ENCODE measurements around the gene CXCL12.

CXCL12 gene

GRCh38 chr10:44358080-44358771 lies 26.7 kb downstream of the CXCL12 start:
- DNase-seq, result no peak

GRCh38 chr10:44357023-44357540 lies 27.8 kb downstream of the CXCL12 start:
- no peak for DNase-seq

DNA sequence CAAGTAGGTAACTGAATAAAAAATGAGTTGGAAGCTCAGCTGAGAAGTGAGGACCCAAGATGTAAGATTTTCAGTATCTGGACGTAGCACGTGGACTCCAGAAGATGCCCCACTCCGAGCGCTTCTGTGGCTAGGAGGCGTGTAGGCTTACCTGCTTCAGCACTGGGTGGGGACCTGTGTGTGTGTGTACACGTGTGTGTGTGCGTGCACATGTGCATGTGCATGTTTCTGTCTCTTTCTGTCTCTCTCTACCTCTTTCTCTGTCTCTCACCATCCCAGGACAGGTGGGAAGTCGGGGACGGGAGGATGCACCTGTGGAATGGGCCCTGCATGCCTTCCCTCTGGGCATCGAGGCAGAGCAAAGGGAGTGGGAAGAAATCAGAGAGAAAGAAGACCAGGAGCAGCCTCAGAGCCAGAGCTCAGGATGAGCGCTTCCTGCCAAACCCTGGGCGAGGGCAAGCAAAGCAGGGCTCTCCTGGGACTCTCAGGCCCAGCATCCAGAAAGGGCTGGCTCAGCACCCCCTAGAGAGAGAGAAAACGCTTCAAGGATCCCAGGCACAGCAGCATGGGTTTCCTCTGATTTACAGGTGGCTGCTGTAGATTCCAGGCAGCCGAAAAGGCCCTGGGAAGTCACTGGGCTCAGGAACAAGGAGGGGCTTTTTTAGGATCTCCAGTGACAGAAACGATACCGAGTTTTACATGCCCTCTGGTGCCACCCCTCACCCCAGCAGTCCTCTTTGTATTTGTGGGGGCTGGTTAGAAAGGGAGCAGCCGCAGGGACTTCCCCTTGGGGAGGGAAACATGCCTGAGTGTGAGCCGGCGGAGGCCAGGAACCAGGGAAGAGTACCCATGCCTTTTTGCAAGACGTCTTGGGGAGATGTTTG lies 28.5 kb downstream of the CXCL12 start:
- no peak for DNase-seq

DNA sequence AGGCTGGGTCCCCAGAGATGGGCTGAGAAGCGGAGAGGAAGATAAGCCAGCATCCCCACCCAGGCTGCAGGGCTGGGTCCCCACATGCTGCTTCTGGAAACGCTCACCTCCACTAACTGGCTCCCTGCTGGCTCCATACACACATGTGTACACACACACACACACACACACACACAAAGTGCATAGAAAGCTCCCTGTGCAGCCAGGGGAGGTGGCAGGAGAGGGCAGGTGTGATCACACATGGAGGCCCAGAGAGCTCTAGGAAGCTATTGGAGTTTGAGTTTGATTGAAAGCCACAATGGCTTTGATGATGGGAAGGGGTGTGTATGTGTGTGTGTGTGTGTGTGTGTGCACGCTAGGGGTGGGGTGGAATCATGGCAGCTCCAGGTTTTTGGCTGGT lies 29.3 kb downstream of the CXCL12 start:
- no peak for DNase-seq

DNA sequence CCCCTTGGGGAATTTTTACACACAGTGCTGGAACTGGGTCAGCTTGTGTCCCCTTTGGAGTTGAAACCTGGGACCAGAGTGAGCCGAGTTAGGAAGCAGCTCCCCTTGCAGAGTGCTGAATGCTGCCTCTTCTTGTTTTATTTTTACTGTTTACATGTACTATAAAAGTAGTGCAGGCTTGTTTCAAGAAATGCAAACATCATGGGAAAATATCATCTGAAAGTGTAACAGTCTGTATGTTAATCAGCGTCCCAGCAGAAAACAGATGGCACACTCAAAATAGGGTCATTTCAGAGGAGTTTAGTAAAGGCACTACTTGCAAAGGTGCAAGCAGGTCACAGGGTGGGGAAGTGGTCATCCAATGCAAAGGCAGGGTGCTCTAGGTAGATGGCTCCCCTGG lies 30.1 kb downstream of the CXCL12 start:
- no peak for DNase-seq

DNA sequence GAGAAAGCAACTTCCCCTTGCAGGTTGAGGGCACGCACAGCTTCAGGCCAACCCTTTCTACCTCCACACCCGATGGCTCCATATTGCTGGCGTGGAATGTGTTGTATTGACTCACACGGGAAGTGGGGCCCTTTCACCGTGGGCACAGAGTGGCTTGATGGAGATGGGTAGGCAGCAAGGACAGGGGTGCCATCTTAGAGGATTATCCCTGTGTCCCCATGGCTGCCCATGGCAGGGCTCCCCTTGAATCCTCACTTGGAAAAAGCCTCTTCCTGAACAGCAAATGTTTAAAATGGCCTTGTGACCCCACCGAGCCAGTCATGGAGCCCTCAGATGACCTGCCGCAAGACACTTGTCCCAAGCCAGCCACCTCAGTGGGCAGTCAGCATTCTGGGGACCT lies 31.2 kb downstream of the CXCL12 start:
- DNase-seq, result no peak

GRCh38 chr10:44353128-44353390 lies 31.8 kb downstream of the CXCL12 start:
- DNase-seq, result no peak

DNA sequence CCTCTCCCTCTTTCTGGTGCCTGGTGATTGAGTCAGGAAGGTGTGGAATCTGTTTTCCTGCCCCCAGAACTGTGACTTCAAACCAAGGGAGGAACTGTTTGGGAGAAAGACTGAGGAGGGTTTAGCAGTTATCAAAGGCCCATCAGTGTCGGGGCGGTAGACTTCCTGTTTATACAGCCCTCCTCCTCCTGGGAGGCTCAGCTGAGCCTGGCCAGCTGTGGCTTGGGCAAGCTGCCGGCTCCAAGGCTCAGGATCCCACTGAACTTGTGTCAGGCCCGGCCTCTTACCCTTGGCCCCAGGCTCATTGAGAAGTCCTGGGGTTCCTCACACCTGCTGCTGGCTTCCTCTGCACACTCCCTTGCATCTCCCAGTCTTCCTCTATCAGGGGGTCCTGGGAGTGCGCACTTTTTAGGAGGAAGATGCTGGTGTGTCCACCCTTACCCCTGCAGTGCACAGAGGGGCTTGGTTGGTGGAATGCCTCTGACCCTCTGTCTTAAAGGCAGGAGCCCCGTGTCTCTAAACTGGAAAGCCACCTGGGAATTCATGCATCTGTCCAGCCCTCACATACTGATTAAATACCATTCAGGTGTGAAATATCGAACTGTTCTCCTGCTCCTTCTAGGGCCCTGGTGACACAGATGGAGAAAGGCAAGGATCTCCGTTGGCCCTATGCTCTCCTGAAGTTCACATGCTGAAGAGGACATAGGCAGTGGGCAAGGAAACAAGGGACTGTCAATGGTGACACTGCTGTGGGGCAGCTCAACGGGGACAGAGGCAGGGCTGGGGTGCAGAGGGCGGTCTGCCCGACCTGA lies 32.4 kb downstream of the CXCL12 start:
- no peak for DNase-seq

GRCh38 chr10:44348496-44348895 lies 36.4 kb downstream of the CXCL12 start:
- no peak for DNase-seq

GRCh38 chr10:44347609-44348400 lies 37.1 kb downstream of the CXCL12 start:
- DNase-seq, result no peak

DNA sequence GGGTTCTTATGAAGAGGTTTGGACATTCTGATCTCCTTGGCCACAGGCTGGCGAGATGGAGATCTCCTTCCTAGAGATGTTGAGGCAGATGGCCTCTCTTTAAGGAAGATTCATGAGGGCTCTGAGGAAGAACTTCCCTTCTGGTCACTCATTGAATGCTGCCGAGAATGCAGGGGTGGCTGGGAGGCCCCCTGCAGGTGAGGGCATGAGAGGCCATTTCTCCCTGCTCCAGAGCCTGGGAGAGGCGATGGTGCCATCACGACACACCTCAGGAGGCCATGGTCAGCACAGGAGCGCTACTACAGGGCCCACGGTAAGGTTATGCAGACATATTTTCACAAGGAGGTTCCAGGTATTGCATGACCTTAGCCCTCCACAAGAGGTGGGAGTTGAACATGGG lies 40.2 kb downstream of the CXCL12 start:
- no peak for DNase-seq

DNA sequence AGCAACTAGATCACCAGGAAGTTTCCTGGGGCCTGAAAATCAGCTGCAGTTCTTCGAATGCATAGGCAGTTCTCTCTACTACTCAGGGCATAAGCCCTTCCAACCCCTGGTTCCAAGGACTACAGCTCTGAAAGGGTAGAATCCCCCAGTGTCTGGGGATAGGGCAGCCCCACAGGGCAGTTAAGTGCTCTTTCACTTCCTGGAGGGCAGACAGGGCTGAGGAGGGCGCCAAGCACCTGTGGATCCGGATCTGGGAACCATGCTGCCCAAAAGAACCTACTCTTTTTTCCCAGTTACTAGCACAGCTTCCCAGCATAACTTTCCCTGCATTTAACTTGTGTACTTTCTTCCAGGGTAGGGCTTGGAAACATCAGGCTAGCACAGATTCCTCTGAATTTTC lies 41.1 kb downstream of the CXCL12 start:
- no peak for DNase-seq

DNA sequence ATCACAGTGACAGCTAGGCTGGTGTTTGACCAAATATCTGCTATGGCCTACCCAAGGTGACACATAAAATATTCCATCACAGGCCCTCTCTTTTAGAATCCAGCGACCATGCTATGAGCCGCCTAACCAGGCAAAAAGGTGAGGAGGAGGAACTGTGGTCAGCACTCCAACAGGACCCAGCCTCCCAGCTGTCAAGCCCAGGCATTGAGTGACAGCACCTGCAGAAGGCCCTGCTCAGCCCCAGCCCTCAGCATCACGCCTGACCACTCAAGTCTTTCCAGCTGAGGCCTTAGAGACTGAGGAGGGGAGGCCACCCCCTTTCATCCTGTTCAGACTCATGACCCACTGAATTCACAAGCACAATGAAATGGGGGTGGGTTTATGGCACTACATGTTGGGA lies 43.0 kb downstream of the CXCL12 start:
- no peak for DNase-seq

DNA sequence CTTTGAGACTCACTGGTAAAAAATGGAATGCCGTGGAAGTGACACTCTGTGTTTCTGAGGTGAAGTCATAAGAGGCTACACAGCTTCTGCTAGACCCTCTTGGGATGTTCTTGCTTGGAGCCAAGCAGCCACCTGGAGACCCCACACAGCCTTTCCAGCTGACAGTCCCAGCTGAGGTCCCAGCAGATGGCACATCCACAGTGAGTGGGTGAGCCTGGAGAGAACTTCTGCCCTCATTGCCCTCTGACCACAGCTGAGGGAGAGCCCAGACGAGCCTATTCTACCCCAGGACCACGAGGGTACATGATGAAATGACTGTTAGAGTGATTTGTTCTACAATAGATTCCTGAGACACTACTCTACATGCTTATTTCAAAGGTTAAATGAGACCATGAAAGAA lies 44.3 kb downstream of the CXCL12 start:
- DNase-seq, result no peak

DNA sequence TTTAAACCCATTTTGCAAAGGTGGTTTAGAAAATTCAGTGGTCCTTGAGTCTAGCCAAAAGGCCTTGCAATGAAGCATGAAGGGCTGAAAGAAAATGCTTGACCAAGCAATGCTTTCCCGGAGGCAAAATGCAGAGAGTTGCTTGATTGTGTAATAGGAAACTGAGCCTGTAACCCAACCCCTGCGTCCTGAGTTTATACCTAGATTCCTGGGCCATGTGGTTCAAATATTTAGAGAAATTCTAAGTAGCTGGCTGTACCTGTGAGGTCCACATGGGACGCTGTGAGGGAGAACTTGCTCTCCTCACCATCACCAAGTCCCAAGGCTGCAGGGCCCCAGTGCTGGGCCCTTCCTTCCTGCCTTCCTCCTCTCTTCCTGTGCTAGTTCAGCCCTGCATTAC lies 45.7 kb downstream of the CXCL12 start:
- no peak for DNase-seq

GRCh38 chr10:44337081-44337480 lies 47.8 kb downstream of the CXCL12 start:
- DNase-seq, result no peak

- no peak for DNase-seq
These were observed 49.4 kb downstream of the CXCL12 start for GRCh38 chr10:44335330-44336021.

DNA sequence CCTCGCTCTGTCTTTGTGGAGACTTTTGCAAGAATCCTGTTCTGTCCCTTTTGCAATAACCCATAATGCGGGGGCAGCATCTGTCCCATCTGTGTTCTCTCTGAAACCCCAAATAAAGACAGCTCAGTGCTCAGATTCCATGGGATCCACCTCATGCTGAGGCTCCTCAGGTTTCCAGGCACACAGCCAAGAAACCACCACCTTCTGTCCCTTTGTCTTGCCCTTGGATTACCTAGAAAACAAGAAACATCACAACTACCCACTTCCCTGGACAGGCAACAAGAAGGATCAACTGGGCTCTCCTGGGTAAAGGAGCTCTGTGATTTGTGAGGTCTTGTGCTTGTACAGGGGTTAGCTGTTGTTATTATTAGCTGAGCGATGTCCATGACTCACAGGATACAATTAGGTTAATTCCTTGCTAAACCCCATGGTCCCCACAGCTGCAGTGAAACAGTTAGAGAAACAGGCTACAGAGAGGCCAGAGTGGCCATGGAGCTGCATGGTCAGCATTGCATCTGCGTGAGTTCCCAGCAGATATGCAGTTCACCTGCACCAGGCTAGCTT lies 50.2 kb downstream of the CXCL12 start:
- no peak for DNase-seq

GRCh38 chr10:44334091-44334490 lies 50.8 kb downstream of the CXCL12 start:
- no peak for DNase-seq

GRCh38 chr10:44333511-44333910 lies 51.4 kb downstream of the CXCL12 start:
- DNase-seq, result no peak

DNA sequence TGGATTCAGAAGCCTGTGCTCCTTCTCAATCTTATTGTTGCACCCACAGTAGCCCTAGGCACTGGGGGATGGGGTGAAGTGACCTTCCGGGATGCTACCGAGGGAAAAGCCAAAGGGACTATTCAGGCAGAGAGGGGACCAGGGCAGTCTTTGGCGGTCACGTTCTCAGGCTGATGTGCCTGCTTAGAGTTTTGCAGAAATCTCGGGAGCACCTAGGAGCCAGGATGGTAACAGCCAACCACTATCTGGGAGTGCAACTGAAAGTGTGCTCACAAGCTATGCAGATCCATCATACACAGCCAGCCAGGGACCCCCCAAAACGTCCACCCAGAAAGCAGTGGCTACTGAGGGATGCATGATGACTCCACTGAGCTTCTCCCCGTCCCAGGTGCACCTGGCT lies 52.4 kb downstream of the CXCL12 start:
- DNase-seq, result no peak

- DNase-seq, result no peak
These were observed 54.5 kb downstream of the CXCL12 start for GRCh38 chr10:44330431-44330830.

Data from NCI-H510A treated with DMSO at 0.1 percent for 48 hours (cell line).